ENCODE results near the gene LRRC47. TPM values are rescaled to one million over a fixed set of nuclear protein-coding genes. Genes with fewer than 3 reads are reported as not detected.

The LRRC47 gene
- total RNA-seq, 1 donor from 2014 or later: 27.5 TPM

DNA sequence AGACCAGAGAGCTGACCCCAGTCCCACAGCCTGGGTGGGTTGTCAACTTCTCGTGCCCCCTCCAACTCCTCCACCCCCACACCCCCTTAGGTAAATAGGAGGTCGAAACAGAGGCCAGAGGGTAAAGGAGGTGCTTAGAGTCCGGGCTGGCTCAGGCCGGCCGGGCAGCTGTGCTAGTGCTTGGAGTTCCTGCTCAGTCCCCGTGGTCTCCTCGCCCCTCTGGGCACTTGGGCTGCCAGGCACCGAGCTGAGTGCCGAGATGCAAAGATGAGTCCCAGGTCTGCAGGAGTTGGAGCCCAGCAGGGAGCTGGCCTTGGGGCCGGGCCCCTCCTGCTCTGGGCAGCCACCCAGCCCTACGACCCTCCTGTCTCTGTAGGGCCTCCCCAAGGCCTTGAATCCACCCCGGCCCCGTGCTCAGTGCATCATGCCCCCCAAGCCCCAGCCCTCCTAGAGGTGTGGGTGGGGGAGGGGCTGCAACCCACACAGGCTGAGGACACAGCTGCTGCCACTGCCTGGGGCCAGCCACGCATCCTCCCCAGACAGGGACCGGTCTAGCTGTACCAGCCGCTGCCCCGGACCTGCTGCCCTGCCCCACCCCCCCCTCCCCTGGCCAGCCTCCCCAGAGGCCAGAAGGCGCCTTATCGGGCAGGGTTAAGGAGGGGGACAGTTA, 21.9 kb downstream of the LRRC47 start:
- no peak for DNase-seq (ENCODE audit: low spot score)

DNA sequence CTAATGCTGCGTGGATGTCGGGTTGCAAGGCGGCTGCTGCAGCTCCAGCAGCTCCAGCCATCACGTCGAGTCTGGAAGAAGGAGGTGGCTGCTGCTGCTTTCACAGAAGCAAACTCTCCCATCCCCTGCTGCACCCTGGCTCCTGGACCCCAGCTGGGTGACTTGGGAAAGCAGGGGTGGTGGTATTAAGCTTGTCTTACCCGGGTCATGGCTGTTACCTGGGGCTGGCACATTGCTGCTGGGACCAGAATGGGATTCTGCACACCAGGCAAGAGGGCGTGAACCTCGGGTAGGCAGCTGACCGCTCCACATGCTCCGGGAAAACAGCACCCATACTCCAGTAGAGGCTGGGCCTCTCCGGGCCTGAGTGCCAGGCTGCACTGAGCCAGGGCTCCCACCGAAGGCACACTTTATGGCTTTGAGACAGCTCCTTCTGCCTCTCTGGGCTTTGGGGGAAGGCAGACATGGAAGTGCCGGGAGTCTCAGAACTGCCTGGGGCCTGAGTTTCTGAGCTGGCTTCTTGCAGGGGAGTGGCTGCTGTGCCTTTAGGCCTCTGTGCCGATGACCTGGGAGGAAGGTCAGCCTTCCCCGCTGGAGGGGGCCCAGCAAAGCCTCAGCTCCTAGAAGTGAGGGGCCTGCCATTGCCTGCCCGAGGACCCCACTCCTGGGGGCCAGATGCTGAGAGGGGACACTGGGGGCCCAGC, 22.6 kb downstream of the LRRC47 start:
- DNase-seq (ENCODE audit: low spot score) (no peak), ATAC-seq (no peak)

More for the DNA sequence above, 21.9 kb downstream of the LRRC47 start:
- no peak for ATAC-seq

DNA sequence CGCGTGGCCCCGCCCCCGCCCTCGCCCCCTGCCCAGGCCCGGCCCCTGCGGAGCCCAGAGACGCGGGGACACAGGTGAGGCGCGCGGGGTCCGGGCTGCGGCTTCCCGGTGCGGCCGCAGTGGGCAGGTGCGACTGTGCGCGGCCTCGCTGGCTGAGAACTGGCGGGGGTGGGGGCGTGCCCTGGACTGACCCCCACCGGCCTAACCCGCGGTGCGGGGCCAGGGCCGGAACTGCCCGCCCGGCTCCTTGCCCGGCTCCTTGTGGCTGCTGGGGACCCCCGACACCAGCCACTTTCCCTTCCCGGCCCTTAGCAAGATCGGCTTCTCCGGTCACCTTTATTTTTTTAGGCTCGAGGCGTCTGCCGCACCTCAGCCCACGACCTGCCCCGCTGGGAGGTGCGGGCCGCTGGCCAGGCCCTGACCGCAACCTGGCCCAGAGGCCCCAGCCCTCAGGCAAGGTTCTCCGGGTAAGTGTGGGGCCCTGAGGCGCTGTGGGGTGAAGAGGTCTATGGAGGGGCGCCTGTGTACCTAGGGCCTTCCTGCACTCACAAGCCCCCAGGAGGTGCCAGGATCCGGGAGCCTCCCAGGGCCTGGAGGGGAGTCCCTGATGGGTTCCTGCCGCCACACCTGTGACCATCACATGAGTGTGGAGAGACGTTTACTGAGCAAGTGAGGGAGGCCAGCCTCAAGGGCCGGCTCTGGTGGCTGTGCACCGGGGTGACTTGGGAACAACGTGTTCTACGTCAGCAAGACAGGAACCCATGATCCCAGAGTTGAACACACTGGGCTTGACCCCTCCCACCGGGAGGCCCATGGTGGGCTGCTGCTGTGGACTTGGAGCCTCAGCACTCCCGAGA, 23.4 kb downstream of the LRRC47 start, which contains the start of gene SMIM1:
TSS of gene SMIM1 (plus strand) at position 35 of the 857 bp plus-strand sequence. CDS start 2,625 bp downstream, outside the sequence.
- peak; percentile 19 for ATAC-seq
- no peak for DNase-seq (ENCODE audit: low spot score)

DNA sequence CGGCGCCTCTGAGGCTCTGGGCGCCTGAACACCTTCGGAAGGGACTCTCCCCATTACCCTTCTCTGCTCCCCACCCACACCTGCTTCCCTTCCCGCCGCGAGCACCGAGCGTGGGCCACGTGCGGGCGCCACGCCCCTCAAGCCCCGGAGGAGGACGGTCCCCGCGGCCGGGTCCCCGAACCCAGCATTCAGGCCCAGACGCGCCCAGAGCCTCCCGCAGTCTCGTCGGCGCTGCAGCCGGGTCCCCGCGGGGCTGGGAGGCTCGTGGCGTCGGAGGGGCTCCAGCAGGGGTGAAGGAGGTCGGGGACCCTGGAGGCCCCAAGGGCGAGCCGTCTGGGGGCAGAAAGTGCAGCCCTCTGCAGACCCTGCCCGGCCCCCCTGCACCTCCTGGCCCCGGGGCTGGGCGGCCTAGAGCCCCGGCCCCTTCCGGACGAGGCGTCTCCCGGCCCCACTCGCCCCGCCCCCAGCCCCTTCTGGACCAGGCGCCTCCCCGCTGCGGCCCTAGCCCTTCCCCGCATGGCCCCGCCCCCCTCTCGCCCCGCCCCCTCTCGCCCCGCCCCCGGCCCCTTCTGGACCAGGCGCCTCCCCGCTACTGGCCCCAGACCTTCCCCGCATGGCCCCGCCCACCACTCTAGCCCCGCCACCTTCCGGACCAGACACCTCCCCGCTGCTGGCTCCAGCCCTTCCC, 24.1 kb downstream of the LRRC47 start:
- DNase-seq (ENCODE audit: low spot score) (peak; percentile 92), ATAC-seq (peak; percentile 80)

DNA sequence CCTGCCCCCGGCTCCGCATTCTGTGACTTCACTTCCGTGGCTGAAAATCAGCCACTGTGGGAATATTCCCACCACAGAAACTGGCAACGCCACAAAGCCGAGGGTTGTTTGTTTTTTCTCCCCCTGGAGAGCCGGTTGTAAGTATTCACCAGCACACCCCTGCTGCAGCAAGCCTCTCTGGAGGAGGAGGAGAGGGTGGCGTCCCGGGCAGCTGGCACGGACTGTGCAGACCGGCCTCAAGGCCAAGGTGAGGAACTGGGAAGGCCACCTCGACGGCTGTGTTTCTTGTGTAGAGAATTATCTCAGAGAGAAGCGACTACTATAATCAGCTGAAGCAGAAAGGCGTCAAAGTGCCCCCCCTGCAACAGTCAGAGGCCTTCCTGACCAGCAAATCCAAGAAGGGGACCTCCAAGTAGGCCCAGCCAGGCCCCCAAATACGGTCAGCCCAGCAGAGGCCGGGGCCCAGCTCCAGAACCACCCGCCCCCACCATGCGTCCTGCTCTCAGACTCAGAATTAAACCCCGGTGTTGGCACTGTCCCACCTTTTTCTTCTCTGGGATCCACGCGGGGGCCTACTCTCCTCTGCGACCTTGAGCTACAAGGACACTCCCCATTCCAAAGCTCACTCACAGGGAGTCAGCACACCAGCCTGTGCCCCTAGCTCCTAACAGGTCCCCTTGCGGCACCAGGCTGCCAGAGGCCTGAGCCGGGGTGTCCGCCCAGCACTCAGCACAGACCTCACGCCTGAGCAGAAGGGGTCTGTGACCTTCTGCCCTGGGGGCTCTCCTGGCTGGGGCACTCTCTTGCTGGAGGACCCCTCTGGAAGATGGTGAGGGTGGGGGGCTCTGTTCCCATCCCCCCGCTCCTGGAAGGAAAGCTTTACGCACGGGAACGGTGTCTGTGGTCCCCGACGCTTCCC, 24.9 kb downstream of the LRRC47 start:
- ATAC-seq: no peak
- DNase-seq (ENCODE audit: low spot score): no peak

DNA sequence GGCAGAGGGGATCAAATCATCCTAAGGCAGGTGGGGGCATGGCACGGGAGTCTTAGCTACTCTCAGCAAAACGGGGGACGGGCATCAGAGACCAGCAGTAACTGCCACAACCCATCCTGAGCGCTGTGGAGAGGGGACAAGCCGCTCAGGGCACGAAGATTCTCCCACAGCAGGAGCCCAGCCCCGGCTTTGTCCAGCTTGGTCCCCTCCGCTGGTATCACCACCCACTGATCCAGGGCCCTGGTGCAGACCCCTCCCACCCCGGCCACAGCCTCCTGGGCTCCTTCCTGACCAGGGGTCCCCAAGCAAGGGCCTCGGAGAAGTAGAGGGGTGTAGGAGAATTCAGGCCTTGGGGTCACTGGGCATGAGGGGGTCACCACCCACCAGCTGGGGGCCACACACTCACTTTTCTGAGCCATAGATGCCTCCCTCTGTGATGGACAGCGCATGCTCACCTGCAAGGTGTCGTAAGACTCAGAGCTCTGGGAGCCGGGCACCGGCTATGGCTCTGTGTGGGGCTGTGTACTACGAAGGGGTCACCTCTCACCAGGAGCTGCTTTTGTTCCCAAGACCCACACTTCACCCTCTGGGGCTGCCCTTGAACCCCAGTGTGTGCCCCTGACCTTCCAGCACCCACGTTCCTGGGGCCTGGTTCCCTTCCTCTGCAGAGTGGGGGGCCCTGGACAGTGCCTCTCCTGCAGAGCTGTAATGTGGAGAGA, 26.1 kb downstream of the LRRC47 start:
- ATAC-seq: no peak
- DNase-seq (ENCODE audit: low spot score): no peak

DNA sequence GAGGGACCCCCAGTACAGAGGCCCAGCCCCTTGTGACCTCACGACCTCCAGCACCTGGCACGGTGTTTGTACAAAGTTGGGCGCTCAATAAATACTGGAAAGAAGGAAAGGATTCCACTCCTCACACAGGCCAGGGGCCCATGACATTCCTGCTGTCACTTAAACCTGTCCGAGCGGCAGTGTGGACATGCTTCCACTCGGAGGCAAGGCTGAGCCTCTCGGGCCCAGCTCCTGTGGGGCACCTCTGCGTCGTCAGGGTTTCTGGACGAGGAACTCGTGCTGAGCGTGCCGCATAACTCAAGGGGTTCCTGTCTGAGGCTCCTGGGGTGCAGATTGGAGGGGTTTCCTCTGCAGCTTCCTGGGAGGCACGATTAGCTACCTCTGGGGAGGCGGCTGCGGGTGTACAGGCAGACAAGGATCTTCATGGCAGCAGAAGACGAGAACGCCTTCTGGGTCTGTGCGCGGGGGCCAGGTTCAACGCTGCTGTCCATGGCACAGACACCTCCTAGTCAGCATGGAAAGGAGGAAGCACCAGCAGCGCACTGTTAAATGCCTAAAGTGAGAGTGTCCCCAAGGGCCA, 27.4 kb downstream of the LRRC47 start:
- no peak for ATAC-seq
- no peak for DNase-seq (ENCODE audit: low spot score)

DNA sequence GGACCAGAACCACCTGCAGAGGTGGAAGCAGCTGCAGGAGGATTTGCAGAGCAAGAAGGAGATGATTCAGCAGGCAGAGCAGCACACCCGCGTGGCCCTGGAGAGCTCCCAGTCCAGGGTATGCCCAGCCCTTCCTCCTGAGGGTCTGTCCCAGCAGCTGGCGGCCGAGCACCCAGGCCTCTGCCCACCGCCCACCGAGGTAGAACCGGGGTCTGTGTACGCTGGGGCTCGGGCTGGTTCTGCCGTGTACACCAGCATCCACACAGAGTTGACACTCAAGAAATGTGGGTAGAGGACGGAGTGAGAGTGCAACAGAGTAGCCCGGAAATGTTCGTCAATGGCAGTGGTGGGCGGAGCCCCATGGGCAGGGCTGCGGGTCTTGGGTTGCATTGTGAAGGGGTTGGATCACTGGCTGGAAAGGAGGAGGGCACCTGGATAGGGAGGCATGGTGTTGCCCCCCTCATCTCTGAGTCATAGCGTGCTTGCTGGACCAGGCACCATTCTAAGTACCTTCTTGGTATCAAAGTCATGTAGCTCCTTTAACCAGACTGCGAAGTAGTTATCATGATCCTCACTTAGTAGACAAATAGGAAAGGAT, 28.9 kb downstream of the LRRC47 start:
- no peak for ATAC-seq
- DNase-seq (ENCODE audit: low spot score): no peak

DNA sequence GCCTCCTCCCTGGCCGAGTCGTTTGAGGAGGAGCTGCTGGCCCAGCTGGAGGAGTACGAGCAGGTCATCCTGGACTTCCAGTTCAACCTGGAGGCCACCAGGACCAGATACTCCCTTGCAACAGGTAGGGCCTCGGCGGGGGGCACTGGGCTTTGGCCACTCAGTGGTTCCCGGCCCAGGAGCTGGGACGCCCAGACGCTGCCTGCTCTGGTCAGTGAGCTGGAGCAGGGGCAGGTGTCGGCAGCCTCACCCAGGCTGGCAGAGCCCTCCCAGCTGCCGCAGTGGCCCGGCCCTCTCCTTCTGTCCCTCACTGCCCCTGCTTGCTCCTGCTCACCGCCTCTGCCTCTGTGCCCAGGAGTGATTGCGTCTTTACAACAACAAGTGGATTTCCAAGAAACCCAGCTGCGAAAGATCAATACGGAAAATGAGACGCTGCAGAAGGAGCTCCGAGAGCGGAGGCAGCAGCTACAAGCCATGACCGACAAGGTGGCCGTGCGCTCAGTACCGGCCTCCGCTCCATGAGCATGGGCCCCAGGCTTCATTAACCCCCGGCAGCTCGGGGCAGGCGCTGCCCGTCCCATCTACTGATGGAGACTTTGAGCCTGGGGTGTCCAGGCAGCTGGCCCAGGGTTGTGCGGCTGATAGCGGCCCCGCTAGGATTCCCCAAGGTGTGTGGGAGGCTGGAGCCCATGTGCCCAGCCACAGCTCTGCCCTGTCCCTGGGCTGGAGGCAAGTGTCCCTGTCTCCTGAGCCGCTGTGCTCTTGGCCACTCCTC, 32.8 kb downstream of the LRRC47 start:
- no peak for DNase-seq (ENCODE audit: low spot score)
- no peak for ATAC-seq

DNA sequence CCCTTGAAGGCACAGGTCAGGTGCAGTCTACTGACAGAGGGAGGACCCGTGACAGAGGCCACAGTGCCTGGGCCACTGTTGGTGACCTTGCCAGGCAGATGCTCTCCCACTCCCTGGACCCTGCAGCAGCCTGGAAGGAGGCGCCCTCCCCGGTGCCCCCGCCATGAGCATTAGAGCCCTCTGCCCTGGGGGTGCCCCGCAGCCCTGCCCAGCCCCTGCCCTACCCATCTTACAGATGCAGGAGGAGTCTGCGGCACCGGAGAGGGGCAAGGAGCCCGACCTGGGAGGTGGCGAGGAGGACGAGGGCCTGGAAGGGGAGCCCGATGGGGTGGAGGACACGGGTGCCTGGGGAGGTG, 33.4 kb downstream of the LRRC47 start:
- DNase-seq (ENCODE audit: low spot score): no peak
- ATAC-seq: no peak

DNA sequence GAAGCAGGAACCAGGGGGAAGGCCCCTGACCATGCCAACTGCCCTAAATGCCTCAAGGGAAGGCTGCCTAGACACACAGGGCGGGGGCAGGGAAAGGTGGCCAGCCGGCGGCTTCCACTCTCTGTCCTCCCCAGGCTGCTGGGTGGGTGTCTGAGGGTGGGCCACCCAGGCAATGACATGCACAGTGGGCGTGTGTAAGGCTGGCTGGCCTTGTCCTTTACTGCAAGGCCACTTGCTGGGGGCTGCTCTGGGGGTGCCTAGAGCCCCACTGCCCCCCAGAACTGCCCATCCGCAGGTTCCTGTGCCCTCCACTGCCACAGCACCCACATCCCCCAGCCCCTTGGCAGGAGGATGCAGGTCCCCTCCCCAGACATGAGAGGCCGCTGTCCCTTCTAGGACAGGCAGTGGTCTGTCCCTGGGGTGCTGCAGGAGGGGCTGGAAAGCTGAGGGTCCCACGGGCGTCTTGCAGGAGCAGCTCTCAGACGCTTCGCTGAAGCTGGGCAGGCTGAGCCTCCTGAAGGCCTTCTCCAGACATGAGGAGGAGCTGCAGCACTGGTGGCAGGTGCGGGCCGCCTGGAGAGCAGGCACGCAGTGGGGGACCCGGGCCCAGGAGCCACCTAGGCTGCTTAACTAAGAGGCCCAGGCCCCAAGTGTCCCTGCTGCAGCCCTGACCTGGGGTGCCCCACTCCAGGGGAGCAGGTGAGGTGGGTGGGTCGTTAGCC, 34.0 kb downstream of the LRRC47 start:
- no peak for DNase-seq (ENCODE audit: low spot score)
- ATAC-seq: no peak

DNA sequence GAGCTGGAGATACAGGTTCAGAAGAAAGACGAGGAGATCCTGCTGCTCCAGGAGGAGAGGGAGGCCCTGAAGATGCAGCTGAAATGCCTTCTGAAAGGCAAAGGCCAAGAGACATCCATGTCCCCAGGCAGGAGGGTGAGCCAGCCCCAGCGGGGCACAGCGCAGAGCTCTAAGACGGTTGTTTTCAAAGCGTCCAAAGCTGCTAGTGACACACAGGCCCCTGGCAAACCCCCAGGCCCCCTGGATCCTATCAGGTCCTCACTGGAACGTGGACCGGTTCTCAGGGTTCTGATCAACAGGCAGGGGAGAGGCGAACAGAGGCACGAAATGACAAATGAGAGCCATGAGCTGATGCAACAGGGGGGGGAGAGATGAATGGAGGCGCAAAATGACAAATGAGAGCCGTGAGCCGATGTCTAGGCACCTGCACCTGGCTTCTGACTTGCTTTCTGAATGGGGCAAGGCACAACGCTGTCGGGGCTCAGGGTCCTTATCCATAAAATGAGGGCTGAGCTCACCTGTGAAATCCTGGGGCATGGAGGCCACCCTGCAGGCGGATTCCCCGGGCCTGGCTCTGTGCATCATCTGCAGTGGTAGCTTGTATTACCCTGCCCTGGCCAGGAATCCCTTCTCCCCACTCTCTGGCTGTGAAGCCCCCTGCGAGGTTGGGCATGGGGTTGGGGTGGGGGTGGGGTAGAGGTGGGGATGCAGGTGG, 34.8 kb downstream of the LRRC47 start:
- DNase-seq (ENCODE audit: low spot score): no peak
- ATAC-seq: no peak

DNA sequence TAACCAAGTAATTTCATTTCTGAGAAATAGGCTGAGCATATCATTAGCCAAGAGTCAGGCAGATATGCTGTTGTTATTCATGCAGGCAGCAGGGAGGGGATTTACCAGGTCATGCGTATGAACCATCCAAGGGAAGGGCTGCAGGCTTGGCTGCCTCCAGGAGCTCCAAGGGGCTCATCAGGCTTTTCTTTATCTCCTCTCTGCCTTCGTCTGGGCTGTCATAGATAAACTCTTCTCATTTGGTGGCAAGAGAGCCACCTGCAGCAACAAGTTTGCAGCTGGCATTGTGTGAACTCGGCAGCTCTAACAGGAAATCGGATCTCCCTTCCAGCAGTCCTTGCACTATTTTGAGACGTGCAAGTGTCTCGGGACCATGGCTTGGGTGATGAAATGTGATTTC, 36.5 kb downstream of the LRRC47 start:
- ATAC-seq (no peak), DNase-seq (ENCODE audit: low spot score) (no peak)

DNA sequence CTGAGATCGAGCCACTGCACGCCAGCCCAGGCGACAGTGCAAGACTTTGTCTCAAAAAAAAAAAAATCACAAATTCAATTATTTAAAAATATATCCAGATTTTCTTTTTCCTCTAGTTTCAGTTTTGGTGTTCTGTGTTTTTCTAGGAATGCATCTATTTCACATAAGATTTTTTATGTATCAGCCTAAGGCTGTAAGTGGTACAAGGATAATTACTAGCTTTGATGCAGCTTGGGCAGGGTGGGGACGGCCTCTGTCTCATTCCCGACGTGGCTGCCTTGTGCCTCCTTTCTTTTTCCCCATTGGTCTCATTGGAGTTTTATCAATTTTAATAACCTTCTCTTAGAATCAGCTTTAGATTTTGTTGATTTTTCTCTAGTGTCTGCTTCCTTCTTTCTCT, 37.1 kb downstream of the LRRC47 start:
- DNase-seq (ENCODE audit: low spot score): no peak
- no peak for ATAC-seq

DNA sequence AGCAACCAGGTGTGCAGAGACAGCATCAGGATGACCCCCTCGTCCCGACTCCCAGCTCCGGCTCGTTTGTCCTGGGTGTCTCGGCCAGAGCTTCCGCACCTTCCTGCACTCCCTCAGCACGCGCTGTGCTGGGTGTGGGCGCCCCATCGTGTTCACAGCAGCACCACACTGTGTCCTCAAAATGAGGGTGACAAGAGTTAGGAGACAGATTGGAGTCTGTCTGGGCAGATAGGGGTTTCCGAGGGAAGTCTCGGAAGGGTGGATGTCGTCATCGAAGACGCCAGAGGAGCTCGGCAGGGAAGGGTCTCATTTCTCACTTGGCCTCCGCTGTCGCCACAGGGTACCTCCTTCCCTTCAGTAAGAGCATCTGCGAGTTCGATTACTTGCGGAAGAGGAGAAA, 39.9 kb downstream of the LRRC47 start:
- no peak for DNase-seq (ENCODE audit: low spot score)
- ATAC-seq: no peak

DNA sequence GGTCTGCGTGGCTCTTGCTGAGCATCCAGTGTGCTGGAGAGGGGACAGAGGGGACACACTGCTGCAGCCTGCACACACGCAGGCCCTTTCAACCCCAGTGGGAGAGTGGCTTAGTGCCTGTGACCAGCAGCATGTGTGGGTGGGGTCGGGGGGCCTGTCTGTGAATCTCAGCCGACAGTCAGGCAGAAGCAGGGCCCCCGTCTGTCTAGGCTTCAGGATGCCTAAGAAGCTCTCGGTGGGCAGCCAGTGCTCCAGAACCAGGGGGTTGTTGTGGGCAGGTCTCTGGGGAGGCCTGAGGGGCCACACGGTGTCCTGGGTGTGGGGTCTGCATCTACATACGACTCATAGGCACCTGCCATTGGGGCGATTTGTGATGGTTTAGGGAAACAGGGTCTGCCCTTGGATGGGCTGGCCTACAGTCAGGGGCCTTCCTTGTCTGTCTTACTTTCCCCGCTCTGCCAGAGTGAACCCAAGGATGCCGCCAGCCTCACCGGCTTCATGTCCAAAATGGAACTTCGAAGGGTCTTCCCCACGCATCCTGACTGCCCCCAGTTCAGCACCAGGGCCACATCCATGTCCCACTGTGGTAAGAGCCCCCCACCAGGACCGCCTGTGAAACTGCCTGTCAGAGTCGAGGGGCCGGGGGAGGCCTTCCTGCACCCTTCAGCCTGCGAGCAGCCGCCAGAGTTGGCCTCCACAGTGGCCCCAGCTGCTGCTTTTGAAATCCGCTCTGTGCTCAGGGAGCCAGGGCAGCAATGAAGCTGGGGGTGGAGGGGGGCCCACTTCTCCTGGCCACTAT, 42.4 kb downstream of the LRRC47 start:
- DNase-seq (ENCODE audit: low spot score) (no peak), ATAC-seq (no peak)
